HCT116 (cell line): ENCODE data around the gene C1orf159. TPM values are rescaled to one million over a fixed set of nuclear protein-coding genes. Genes with fewer than 3 reads are reported as not detected.
A peak's percentile ranks its signal among the peaks of the same experiment; 100 is the strongest.

Experiments
- ATAC-seq: fragments of 200-7000 bp; cut with Tn5 transposase; 2 replicates; pipeline ENCODE4 v1.9.1; 2020; ENCODE audit warnings: mild to moderate bottlenecking, moderate library complexity
- BruUV-seq: library from RNA; stranded (reverse); fragments of 400-500 nt; replicated peaks from 2 replicates; lab custom pipeline; 2021; lab: Mats Ljungman, UMichigan
- CTCF ChIA-PET: fragments of 300-600 bp; sonication (Branson Sonifier 250); formaldehyde crosslinking; loops from one replicate; lab custom pipeline; 2021; ENCODE audit warnings: antibody characterized with exemption; lab: Charles Lee
- POLR2A ChIA-PET: fragments of 300-600, 350-600 bp; sonication (Branson Sonifier 250); formaldehyde crosslinking; loops from one replicate; lab custom pipeline; 2021; ENCODE audit warnings: antibody characterized with exemption; lab: Charles Lee
- RAD21 ChIA-PET, 2 experiments: fragments of 300-600 bp; sonication (Branson Sonifier 250); formaldehyde crosslinking; loops; one replicate each; lab custom pipeline; 2023; ENCODE audit warnings: low total read pairs in 2 of 2; ENCODE audit not compliant: uncharacterized antibody in 2 of 2, unreplicated experiment in 2 of 2, low non-redundant PET in 1 of 2; lab: Charles Lee
- DNase-seq: peaks from one replicate; pipeline ENCODE4 v3.0.0-alpha.2; 2010; ENCODE audit warnings: low read depth, low spot score
- H2AFZ ChIP-seq: fragments of 200-600 bp; shearing (Covaris generic), sonication (generic); 2 replicates; pipeline ENCODE4 v1.6.1; 2017; ENCODE audit warnings: low read depth, mixed run types, mixed read lengths, antibody characterized with exemption, low read length; ENCODE audit not compliant: poor library complexity, severe bottlenecking
- H3K27ac ChIP-seq: 2 replicates; pipeline ENCODE4 v1.5.1; 2012; ENCODE audit warnings: low read depth, low read length
- H3K27me3 ChIP-seq: fragments of 200-600 bp; sonication (generic); 2 replicates; pipeline ENCODE4 v1.6.1; 2016; ENCODE audit warnings: mixed run types, low read length, mixed read lengths; ENCODE audit not compliant: insufficient read depth
- H3K36me3 ChIP-seq, 2 experiments: fragments of 200-500 bp in 1 of 2; fragments of 200-600 bp in 1 of 2; sonication (Bioruptor generic) in 1 of 2; sonication (generic) in 1 of 2; 2 replicates each; pipeline versions ENCODE4 v1.5.1 to v1.6.1; 2014 to 2016; ENCODE audit warnings: low read length in 2 of 2, inconsistent platforms in 1 of 2, mixed read lengths in 1 of 2, mixed run types in 1 of 2; ENCODE audit not compliant: insufficient read depth in 2 of 2, control insufficient read depth in 1 of 2
- H3K4me1 ChIP-seq, 2 experiments: fragments of 200-600 bp in 1 of 2; sonication (generic) in 1 of 2; 2 replicates each; pipeline versions ENCODE4 v1.5.1 to v1.6.1; 2012 to 2017; ENCODE audit warnings: low read length in 2 of 2, inconsistent platforms in 1 of 2, mild to moderate bottlenecking in 1 of 2, mixed read lengths in 1 of 2, mixed run types in 1 of 2, moderate library complexity in 1 of 2; ENCODE audit not compliant: insufficient read depth in 2 of 2, control insufficient read depth in 1 of 2
- H3K4me2 ChIP-seq: fragments of 200-600 bp; sonication (generic); 2 replicates; pipeline ENCODE4 v1.6.1; 2017; ENCODE audit warnings: mixed run types, low read length, mixed read lengths
- H3K4me3 ChIP-seq, 2 experiments: fragments of 200-600 bp in 1 of 2; sonication (generic) in 1 of 2; replicated peaks in 1 of 2; 2 replicates each; pipeline ENCODE4 v1.5.1; 2011 to 2016; ENCODE audit warnings: low read length in 2 of 2, control low read depth in 1 of 2, low read depth in 1 of 2, mild to moderate bottlenecking in 1 of 2, mixed read lengths in 1 of 2, mixed run types in 1 of 2
- H3K79me2 ChIP-seq: fragments of 200-600 bp; sonication (generic); 2 replicates; pipeline ENCODE4 v1.6.1; 2017; ENCODE audit warnings: mild to moderate bottlenecking, mixed run types, low read length, moderate library complexity, mixed read lengths; ENCODE audit not compliant: insufficient read depth
- H3K9ac ChIP-seq: fragments of 200-600 bp; sonication (generic); 2 replicates; pipeline ENCODE4 v1.6.1; 2016; ENCODE audit warnings: low read length, mixed read lengths
- H3K9me2 ChIP-seq: fragments of 200-600 bp; sonication (generic), shearing (Covaris generic); 2 replicates; pipeline ENCODE4 v1.6.1; 2017; ENCODE audit warnings: mixed run types, mild to moderate bottlenecking, moderate library complexity; ENCODE audit not compliant: insufficient read depth
- H3K9me3 ChIP-seq, 2 experiments: fragments of 200-500 bp in 1 of 2; fragments of 200-600 bp in 1 of 2; sonication (Bioruptor generic) in 1 of 2; sonication (generic) in 1 of 2; 2 replicates each; pipeline ENCODE4 v1.6.1; 2014 to 2017; ENCODE audit warnings: low read length in 2 of 2, mixed read lengths in 2 of 2, inconsistent platforms in 1 of 2, low read depth in 1 of 2, mild to moderate bottlenecking in 1 of 2, mixed run types in 1 of 2, moderate library complexity in 1 of 2; ENCODE audit not compliant: control insufficient read depth in 1 of 2, insufficient read depth in 1 of 2
- H4K20me1 ChIP-seq: fragments of 200-600 bp; sonication (generic), shearing (Covaris generic); 2 replicates; pipeline ENCODE4 v1.6.1; 2017; ENCODE audit warnings: mixed run types, mild to moderate bottlenecking, moderate library complexity; ENCODE audit not compliant: insufficient read depth
- CBX3 ChIP-seq: IDR thresholded peaks from 2 replicates; pipeline ENCODE4 v1.6.1; 2012; ENCODE audit warnings: low read depth
- EGR1 ChIP-seq: IDR thresholded peaks from 2 replicates; pipeline ENCODE4 v1.6.1; 2012; ENCODE audit warnings: low read depth
- ELF1 ChIP-seq: IDR thresholded peaks from 2 replicates; pipeline ENCODE4 v1.6.1; 2012; ENCODE audit warnings: low read depth, borderline replicate concordance
- JUND ChIP-seq: IDR thresholded peaks from 2 replicates; pipeline ENCODE4 v1.6.1; 2012
- MAX ChIP-seq: IDR thresholded peaks from 2 replicates; pipeline ENCODE4 v1.6.1; 2012
- SIN3A ChIP-seq: IDR thresholded peaks from 2 replicates; pipeline ENCODE4 v1.6.1; 2012; ENCODE audit warnings: low read depth
- TCF7L2 ChIP-seq: IDR thresholded peaks from 2 replicates; pipeline ENCODE4 v1.7.0; 2011; ENCODE audit warnings: borderline replicate concordance, inconsistent platforms; ENCODE audit not compliant: insufficient read depth, insufficient read length; ENCODE audit errors: extremely low read depth
- ZFX ChIP-seq: fragments of 450-650 bp; IDR thresholded peaks from 2 replicates; pipeline ENCODE4 v1.6.1; 2017
- ZNF274 ChIP-seq: fragments of 200-500 bp; sonication (Bioruptor generic); IDR thresholded peaks from 2 replicates; pipeline ENCODE4 v1.6.1; 2014; ENCODE audit warnings: mild to moderate bottlenecking, low read depth, low read length, inconsistent platforms
- intact Hi-C: fragments of 100-400 bp; cut with micrococcal nuclease; formaldehyde crosslinking; loops from 2 replicates; pipeline ENCODE4 v1.10.0; 2022
- total RNA-seq: library from RNA; stranded (reverse); gene quantifications from one replicate; pipeline ENCODE4 v1.2.1, GENCODE V29; 2021; ENCODE audit not compliant: unreplicated experiment
- TF ChIP-seq, protein P1 (sequence below): IDR thresholded peaks from 2 replicates; pipeline ENCODE4 v1.6.1; 2011; ENCODE audit warnings: mild to moderate bottlenecking, low read length, moderate library complexity; ENCODE audit not compliant: insufficient replicate concordance; ENCODE audit errors: extremely low read depth

C1orf159 gene
- total RNA-seq, 1 experiment from 2014 or later = 22.7 TPM

DNA sequence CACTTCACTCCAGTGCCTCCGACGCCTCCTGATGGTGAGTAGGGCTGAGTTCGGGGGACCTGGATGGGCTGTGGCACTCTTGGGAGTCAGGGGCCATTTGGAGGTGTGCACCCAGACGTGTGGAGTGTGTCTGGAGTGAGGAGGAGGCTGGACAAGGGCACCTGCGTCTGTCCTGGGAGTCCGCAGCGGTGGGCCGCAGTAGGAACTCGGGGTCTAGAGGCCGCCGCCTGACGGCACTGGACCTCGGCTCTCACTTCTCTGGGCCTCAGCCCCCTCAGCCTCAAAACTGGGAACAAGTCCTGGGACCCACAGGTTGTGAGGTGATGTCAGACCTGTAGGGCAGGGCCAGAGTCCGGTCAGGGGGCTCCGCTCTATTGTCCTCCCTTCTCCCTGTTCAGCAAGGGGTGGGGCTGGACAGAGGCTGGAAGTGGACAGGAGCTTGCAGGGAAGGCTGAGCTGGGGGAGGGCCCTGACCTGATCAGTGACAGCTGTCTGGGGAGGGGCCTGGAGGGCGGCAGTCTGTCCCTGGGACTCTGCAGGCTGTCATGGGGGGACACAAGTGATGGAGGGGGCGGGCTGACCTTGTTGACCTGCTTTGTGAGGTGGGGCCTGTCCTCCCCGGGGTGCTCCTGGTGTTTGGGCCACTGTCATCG is 80.5 kb downstream of the C1orf159 start:
- intact Hi-C loops = no loop called here
- ChIA-PET RAD21 (no interaction called here), POLR2A (no interaction called here)
- no peak for ATAC-seq
- no peaks in the 10 kb centered on the region for H4K20me1 ChIP-seq
- H3K36me3 ChIP-seq = peaks cover 0 to 16% of the 10 kb centered on the region in 2 experiments; a peak in 1 of 4 replicates
- no peaks in the 10 kb centered on the region for H3K9me3 ChIP-seq
- no peak overlapping the region for H3K9ac ChIP-seq
- H3K4me3 ChIP-seq = no peak overlapping the region
- DNase-seq = no peak
- H3K4me1 ChIP-seq = peaks cover 6 to 22% of the 10 kb centered on the region in 2 experiments; a peak in 3 of 4 replicates
- H3K4me2 ChIP-seq = no peak overlapping the region
- BruUV-seq = TSS peak; percentile 40
- H3K27ac ChIP-seq = no peak overlapping the region
- H3K79me2 ChIP-seq = peaks cover 61% of the 10 kb centered on the region
- H2AFZ ChIP-seq = no peak overlapping the region
- H3K9me2 ChIP-seq = no peaks in the 10 kb centered on the region
- TF ChIP-seq ELF1 (no peak), SIN3A (no peak), ZNF274 (no peak), MAX (no peak), EGR1 (no peak), CBX3 (no peak), ZFX (no peak), JUND (no peak), TCF7L2 (no peak)
- TF ChIP-seq, protein P1, sequence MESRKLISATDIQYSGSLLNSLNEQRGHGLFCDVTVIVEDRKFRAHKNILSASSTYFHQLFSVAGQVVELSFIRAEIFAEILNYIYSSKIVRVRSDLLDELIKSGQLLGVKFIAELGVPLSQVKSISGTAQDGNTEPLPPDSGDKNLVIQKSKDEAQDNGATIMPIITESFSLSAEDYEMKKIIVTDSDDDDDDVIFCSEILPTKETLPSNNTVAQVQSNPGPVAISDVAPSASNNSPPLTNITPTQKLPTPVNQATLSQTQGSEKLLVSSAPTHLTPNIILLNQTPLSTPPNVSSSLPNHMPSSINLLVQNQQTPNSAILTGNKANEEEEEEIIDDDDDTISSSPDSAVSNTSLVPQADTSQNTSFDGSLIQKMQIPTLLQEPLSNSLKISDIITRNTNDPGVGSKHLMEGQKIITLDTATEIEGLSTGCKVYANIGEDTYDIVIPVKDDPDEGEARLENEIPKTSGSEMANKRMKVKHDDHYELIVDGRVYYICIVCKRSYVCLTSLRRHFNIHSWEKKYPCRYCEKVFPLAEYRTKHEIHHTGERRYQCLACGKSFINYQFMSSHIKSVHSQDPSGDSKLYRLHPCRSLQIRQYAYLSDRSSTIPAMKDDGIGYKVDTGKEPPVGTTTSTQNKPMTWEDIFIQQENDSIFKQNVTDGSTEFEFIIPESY = no peak
- TF ChIP-seq, all 23 proteins: peak for 0
- H3K27me3 ChIP-seq = no peaks in the 10 kb centered on the region
- CTCF ChIA-PET = no interaction called here
